Measurements from ENCODE around the gene NPTN.

GRCh38 chr15:73677733-73678132, 44.5 kb upstream of the NPTN start:
- TF ChIP-seq CTCF (IDR thresholded peaks at IDR 0.05; ENCODE audit: insufficient read depth, low read length) (no peak), SPI1 (IDR thresholded peaks at IDR 0.05; ENCODE audit: borderline replicate concordance, low read depth) (no peak)
